Prostate gland (tissue), 2 donors: ENCODE results near the gene CENPI.

ENCODE experiments used
- CTCF ChIP-seq, 4 experiments: fragments of 200-600 bp in 2 of 4; fragments of 450-650 bp in 2 of 4; sonication (generic) in 2 of 4; IDR thresholded peaks; 1 replicate in 3 of 4; 2 replicates in 1 of 4; pipeline ENCODE4 v1.5.1; 2016 to 2019; ENCODE audit warnings: antibody characterized with exemption in 4 of 4, mild to moderate bottlenecking in 2 of 4, moderate library complexity in 2 of 4
- POLR2A ChIP-seq: fragments of 450-650 bp; IDR thresholded peaks from one replicate; pipeline ENCODE4 v1.6.1; 2016; ENCODE audit warnings: antibody characterized with exemption, mild to moderate bottlenecking
- POLR2AphosphoS5 ChIP-seq: sonication (generic); formaldehyde crosslinking; IDR thresholded peaks from one replicate; pipeline ENCODE4 v1.6.1; 2017; ENCODE audit warnings: antibody characterized with exemption

GRCh38 chrX:101108284-101108683 is 10.3 kb downstream of the CENPI start:
- TF ChIP-seq CTCF (IDR thresholded peaks at IDR 0.05): no peak
- TF ChIP-seq POLR2A: no peak
- TF ChIP-seq POLR2AphosphoS5: no peak
